ENCODE results near the gene CACNA2D3. TPM values are rescaled to one million over a fixed set of nuclear protein-coding genes. Genes with fewer than 3 reads are reported as not detected.

Gene CACNA2D3
- total RNA-seq, 1 donor from 2014 or later = 4.7 TPM

DNA sequence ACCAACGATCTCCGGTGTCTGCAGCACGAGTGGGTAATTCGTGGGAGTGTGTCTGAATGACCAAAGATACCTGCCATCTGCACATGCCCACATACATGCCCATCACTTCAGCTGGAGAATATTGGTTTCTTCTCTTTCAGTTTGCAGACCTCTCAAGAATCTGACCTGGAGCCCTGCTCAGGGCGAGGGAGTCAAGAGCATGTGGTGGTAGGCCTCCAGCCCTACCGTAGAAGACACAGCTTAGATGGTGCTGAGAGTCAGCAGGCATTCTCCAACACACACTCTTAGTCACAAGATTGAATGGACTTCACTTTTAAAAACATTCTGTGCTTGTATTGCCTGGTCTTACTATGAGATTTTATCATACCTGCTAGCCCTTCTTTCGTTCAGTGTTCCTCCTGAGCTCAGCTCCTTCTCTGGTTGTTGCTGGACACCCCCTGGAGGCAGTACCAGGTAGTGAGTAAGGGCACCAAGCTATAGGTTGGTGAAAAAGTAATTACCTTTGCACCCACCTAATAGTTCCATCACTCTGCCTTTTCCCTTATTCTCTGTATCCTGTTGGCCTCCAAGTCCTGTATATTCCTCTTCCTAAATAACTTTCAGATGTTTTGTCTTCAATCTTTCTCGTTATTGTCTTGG, 252.0 kb downstream of the CACNA2D3 start:
- DNase-seq (ENCODE audit: low spot score) = peak; percentile 16

DNA sequence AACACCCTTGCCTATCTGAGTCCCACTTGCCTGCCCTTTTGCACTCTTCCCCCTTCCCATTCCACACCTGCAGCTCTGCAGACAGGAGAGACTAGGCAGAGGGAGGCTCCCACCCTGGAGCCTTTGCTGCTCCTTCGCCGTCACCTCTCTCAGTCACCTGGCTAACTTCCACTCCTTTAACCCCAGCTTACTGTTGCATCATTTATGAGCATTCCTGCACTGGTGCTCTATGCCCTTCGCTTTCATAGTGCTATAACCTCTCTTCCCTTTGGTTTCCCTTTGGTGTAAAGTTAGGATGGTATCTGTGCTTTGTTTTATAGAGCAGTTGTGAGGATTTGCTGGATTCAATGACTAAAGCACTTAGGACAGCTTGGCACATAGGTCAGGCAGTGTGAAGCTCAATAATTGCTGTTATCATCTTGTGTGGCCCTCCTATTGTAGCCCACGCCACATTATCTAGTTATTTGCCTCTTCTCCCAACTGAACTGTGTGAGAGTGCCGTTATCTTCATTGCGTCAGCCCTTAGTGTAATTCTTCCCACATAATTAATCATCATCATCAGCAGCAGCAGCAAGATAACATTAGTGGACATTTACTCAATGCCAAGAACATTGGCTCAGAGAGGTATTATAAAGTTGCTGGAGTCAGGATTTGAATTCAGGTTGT, 253.9 kb downstream of the CACNA2D3 start:
- DNase-seq (ENCODE audit: low spot score) = no peak

DNA sequence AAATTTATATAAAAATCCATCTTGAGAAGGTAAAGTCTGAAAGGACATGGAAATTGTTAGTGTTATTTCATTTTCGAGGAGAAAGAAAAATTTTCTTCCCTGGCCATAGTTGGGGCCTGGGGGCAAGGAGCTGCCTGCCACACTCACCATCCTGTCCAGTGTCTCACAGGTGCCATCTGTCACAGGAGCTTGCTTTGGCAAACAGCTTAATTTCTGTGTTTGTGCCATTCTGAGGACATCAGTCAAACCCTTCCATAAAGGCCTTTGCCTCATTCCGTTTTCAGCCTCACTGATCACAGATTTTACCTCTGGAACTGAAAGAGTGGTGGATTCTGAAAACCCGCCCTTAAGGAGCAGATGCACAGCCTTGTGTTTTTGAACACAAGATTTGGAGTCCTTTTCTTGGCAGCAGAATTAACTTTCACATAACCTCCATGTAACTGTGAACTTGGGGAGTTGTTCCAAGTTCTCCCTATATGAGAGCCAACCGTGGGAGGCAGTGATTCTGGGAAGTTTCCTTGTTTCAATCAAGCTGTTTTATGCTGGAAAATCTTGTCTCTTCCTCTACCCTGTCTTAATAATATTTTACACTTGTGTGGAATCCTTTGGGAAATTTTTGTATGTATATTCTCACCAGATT, 254.7 kb downstream of the CACNA2D3 start:
- no peak for DNase-seq (ENCODE audit: low spot score)

DNA sequence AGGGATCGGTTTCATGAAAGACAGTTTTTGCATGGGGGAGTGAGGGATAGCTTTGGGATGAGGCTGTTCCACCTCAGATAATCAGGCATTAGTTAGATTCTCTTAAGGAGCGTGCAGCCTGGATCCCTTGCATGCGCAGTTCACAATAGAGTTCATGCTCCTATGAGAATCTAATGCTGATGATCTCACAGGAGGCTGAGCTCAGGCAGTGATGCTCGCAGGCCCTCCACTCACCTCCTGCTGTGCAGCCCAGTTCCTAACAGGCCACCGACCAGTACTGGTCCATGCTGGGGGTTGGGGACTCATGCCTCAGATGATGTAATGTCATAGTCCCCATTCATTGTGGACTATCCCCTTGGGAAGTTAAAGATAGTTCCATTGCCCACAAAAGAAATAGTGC, 255.8 kb downstream of the CACNA2D3 start:
- no peak for DNase-seq (ENCODE audit: low spot score)

DNA sequence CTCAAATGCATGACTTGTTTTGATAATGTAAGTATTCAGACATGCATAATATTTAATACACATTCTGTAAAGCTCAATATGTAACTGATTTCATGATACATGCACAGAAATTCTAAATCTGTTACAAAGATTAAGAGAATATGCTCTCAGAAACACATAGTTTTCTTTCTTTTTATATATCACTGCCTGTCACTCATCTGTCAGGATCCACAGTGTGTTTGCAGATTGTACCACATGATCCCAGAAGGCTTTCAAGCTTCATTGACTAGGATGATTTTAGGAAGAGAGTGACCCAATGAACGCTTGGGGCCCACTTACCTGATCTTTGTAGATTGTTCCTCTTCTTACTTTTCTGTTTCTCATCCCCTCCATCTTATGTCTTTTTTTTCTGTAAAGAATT, 261.9 kb downstream of the CACNA2D3 start:
- DNase-seq (ENCODE audit: low spot score) = no peak

DNA sequence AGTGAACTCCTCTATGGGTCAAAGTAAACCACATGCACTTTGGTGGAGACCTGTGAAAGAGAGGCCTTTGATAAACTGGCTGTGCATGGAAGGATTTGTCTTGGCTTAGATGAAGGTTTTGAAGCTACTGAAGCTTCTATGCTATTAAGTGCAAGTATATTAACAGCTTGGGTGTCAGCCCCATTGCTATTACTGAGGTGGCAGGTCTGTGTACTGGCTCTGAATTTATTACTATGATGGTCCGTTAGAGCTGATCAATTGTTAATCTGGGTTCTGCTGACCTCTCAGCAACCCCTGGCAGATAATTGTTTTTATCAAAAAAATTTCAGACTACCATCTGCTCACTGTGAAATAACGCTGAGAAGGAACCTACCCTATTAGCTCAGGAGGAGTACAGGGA, 268.2 kb downstream of the CACNA2D3 start:
- DNase-seq (ENCODE audit: low spot score) = no peak

DNA sequence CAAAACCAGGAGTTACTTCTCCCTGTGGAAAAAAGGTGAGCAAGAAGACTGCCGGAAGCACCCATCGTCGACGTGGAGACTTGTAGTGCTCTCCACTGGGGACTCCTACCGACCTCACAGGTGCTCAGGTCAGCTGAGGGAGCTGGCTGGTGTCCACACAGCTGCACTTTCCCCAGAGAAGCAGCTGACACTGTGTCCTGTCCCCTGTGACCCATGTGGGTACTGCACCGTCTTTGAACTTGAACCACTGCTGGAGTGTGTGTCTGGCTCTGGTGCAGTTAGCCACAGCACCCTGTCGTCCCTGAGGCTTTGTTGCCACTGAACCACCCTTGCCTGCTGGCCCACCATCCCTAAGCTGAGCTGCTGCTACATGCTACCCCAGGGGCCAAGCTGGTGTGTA, 270.8 kb downstream of the CACNA2D3 start:
- DNase-seq (ENCODE audit: low spot score) = no peak

DNA sequence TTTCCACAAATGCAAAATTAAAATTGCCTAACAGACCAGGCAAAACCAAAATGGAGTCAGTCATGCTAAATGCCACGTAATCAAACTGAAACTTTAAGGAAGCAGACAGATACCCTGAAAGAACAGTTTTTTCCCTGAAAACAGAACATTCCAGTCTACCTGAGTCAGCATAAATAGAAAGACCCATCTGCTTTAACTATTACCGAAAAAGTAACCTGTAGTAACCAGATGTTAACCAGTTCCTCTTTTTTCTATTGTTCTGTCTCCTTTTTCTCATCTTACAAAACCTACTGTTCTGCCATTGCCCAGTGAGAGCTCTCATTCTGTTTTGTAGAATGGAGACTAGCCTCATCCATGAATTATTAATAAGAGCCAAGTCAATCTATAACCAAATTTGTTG, 286.0 kb downstream of the CACNA2D3 start:
- DNase-seq (ENCODE audit: low spot score) = no peak

DNA sequence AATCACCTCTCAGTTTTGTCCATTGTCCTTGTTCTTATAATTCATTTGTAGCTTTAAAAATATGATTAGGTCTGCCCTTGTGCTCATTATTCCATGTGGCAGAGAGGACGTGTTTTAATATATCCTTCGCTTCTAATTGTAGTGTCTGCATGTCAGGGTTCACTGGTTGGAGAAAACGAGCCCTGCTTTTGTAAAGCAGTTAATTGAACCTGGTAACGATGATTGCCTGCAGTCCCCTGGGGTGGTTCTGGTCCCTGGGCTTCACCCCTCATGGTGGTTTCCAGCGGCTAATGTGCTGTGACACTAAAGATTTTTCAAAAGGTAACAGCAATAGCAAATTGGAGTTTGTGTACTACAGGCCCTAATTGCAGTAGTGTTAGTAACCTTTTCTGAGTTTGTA, 299.6 kb downstream of the CACNA2D3 start:
- no peak for DNase-seq (ENCODE audit: low spot score)

DNA sequence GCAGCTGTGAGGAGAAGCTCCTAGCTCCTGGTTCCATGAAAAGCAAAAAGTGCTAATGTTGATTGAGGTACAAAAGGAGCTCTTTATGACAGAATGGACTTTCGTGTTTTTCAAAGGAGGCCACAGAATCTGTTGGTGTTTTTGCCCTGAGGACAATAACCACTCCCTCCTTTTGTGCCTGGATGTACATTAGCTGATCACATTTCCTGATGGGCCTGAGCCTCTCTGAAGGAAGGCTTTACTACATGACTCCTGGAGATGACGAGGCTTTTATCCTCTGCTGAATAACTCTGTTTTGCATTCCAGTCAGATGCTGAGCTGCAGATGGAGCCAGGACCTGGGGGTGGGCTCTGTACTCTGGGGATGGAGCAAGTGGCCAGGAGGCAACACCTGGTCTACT, 301.9 kb downstream of the CACNA2D3 start:
- DNase-seq (ENCODE audit: low spot score) = no peak

DNA sequence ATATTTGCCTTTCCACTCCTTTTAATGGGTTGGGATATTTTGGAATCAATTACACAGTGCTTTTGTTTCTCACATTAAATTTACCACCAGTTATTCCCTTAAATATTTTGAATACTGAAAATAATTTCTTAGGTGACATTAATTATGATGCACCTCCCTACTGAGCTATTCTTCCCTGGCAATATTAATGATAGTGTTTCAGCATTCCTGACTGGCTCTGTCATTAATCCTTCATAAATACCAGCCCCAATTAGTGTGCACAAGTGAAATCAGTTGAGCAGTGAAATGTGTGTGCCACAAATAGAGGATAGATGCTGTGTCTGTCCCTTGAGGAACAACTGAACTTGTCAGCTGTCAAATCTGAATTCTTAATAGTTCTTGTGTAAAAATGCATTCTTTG, 304.0 kb downstream of the CACNA2D3 start:
- DNase-seq (ENCODE audit: low spot score) = no peak

DNA sequence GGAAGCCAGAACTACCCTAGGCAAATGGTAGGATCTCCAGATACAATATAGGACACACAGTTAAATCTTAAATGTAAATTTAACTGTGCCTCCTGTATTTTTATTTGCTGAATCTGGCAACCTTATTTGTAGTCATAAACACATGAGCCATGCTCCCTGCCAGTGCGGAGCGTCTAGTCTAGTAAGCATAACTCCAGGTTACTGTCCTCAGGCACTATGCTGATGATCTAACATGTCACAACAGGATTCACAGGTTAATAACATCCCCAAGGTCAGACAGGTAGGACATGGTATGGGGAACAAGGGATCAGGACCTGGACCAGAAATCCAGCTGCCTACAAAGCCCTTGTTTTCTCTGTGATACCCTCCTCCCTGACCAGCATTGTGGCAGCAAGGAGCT, 305.1 kb downstream of the CACNA2D3 start:
- DNase-seq (ENCODE audit: low spot score) = no peak

DNA sequence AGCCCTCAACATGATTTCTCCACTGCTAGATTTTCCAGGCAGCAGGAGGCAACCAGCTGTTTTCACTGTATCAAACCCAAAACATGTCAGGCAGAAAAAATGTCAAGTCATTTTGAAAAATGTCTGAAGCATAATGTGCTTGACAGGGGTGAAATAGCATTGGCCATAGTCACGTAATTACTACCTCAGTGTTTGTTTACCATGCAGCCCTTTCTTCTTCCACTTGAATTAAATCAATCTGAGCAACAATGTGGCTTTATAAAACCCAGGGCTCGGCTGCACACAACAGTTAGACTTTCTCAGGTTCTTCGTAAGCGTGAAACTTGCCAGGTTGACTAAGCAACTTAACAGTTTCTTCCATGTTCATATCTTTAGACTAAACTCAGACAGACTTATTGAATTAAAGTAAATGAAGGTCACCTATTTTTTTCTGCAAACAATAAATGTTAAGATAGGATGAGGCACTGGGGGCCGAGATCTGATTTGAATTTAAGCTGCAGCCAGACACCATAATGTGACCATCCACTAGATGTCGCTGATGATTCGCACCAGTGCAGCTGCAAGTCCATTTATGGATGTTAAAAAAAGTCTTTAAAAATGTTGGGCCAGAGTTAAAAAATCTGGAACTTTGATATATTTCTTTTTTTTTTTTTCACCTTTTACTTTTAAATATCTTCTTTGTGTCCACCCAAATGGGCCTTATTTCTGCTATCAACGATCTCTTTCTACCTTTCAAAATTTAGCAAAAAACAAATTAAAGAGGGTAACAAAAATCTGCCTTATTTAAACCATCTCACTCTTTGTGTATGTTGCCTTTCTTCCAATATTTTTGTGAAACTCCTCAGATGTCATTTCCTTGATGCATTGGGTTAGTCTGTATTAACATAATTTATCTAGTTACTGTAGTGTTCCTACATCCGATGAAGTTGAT, 305.9 kb downstream of the CACNA2D3 start:
- peak; percentile 45 for DNase-seq (ENCODE audit: low spot score)

DNA sequence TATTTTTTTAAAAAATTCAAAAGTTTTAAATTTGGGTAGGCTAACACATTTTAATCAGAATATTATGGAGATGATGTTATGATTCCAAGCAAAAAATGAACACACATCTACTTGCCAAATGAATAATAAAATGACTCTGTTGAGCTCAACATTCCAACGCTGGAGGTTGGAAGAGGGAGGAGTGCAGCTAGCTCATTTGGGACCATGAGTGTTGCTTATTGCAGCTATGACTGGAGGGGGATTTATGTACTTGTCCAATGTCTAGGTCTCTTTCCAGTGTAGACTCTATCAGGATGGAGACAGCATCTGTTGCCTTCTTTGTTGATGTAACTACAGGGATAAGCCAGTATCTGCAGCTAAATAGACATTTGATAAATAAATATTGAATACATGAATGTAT, 310.6 kb downstream of the CACNA2D3 start:
- no peak for DNase-seq (ENCODE audit: low spot score)

DNA sequence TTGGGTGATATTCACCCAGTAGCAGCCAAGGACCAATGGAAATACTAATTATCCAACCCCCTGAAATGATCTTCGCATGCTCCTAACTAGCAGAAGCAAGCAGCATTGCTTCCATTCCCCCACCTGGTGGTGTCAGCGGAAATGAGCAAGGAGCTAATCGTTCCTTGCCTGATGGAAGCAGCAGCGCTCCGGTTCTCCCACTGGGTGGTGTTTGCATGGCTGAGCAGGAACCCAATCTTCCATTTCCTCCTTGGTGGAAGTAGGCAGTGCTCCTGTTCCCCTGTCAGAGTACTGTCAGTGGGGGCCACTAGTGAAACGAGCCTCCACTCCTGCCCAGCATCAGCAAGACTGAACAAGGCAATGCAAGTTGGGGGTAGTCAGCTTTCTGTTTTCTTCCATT, 311.5 kb downstream of the CACNA2D3 start:
- DNase-seq (ENCODE audit: low spot score) = no peak

DNA sequence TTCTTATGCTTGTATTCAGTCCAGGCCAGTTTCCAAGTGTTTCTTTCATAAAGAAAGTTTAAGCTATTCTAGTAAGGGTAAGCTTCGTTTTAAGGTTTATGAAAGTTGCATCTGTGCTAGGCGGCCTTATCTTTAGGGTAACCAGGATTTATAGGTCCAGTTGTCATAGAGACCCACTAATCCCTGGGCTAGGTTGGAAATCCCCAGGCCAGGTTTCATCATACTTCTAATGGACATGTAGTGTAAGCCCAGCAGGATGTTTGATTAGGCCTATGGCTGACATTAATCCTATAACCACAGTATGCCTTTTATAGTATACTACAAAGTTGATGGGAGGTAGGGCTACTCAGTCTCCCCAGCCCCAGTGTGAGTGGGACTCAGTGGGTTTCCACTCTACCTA, 312.4 kb downstream of the CACNA2D3 start:
- no peak for DNase-seq (ENCODE audit: low spot score)

DNA sequence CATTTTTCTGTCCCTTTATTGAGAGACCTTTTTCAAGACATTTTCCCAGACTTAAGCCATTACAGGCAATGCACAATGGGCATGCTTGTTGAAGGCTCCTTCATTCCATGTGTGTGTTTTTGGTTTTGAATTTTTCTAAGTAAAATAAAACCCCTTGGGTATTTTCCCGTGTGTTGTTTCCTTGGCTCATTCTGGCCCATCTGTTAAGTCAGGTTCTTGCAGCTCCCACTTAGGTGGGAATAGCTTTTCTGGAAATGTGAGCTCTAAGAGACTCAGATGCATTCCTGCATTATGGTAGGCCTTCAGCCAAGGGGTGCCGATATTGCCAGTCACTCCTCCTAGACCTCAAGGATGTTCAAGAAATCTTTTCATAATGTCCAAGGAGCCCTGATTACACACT, 314.9 kb downstream of the CACNA2D3 start:
- DNase-seq (ENCODE audit: low spot score) = no peak

DNA sequence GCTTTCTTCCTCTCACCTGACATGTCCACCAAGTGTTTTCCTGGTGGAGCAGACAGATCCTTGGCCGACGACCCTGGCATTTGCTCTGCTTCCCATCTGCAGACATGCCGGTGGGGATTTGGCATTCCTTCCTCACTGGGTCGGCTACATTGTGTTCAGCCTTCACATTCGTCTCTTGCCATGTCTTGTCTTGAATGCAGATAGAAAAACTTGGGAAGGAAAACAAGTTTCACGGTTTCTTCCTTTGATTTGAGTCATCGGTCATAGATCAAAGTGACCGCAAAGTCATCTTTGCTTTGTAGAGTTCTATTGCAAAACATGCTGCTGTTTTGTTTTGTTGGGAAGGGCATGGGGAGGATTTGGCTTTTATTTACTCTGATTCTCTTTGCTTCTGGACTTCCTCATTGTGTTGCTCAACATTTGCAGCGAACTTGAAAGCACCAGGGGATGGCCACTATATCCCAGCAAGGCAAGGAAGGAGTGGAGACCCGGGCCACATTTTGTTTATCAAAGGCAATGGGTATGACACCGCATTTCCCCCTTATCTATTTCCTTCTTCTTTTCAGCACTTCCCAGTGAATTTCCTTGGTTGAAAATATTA, 321.3 kb downstream of the CACNA2D3 start:
- DNase-seq (ENCODE audit: low spot score) = no peak

DNA sequence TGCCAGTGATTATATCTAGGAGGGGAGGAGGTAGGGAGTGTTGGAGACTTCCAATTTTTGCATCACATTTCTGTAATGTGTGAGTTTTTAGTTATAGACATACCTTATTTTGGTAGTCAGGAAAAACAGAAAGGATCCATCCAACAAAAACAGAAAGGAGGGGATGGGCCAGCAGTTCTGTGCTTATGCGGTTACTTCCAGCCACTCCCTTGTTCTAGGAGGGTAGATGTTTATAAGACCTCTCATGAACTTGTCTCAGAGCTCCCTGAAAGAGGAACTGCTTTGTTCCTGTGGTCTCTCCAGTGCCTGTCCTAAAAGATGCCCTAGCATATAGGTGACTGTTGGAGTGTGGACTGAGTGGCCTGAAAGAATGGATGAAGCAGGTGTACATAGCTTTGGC, 323.3 kb downstream of the CACNA2D3 start:
- no peak for DNase-seq (ENCODE audit: low spot score)

DNA sequence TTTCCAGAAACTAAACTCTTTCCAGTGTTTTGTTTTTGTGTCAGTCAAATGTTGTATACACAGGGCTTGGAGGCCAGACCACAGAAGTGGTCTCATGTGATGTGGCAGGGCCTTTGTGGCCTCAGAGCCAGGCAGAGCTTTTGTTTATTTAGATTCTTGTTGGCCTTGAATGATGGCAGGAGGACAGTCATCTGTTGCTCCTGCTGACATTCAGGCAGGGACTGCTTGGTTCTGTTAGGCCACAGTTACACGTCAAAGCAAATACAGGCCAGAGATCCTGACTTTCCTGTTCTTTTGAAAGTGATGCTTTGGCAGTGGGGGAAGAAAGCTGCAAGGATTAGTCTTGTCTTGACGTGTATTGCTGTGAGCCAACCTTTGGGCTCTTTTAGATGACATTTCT, 325.1 kb downstream of the CACNA2D3 start:
- no peak for DNase-seq (ENCODE audit: low spot score)

DNA sequence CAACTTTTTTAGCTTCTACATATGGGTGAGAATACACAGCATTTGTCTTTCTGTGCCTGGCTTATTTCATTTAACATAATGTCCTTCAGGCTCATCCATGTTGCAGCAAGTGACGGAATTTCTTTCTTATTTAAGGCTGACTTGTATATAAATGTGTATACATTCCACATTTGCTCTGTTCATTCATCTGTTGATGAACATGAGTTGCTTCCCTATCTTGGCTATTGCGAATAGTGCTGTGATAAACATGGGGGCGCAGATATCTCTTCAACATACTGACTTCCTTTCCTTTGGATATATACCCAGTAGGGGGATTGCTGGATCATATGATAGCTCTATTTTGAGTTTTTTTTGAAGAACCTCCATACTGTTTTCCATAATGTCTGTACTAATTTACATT, 332.5 kb downstream of the CACNA2D3 start:
- no peak for DNase-seq (ENCODE audit: low spot score)

DNA sequence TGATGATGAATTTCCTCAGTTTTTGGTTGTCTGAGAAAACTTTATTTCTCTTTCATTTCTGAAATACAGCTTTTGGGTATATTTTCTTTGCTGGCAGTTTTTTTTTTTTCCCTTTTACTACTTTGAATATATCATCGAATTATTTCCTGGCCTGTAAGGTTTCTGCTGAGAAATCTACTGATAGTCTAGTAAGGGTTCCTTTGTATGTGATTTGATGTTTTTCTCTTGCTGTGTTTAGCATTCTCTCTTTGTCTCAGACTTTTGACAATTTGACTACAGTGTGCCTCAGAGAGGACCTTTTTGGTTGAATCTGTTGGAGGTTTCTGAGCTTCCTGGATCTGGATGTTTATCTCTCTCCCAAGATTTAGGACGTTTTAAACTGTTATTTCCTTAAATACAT, 336.0 kb downstream of the CACNA2D3 start:
- DNase-seq (ENCODE audit: low spot score) = no peak
